Body of pancreas (tissue), 4 donors: ENCODE results near the gene CCDC60.

Experiments used
- CTCF ChIP-seq, 7 experiments: fragments of 450-650 bp in 4 of 7; fragments of 200-600 bp in 3 of 7; sonication (generic) in 3 of 7; IDR thresholded peaks; one replicate each; pipeline ENCODE4 v1.5.1; 2016 to 2019; ENCODE audit warnings: antibody characterized with exemption in 7 of 7
- POLR2A ChIP-seq, 3 donors: fragments of 450-650 bp; IDR thresholded peaks; one replicate each; pipeline ENCODE4 v1.6.1; 2016; ENCODE audit warnings: antibody characterized with exemption in 3 of 3, mild to moderate bottlenecking in 2 of 3

GRCh38 chr12:119308708-119309456 lies 25.6 kb upstream of the CCDC60 start:
- TF ChIP-seq POLR2A (IDR thresholded peaks at IDR 0.05) (no peak), CTCF (IDR thresholded peaks at IDR 0.05) (no peak)
